Vagina (tissue), 2 donors: ENCODE results near the gene SCO1.

Experiments
- CTCF ChIP-seq, 3 experiments: fragments of 450-650 bp in 2 of 3; fragments of 200-600 bp in 1 of 3; sonication (generic) in 1 of 3; IDR thresholded peaks; one replicate each; pipeline ENCODE4 v1.5.1; 2017 to 2019; ENCODE audit warnings: antibody characterized with exemption in 3 of 3, mild to moderate bottlenecking in 2 of 3, moderate library complexity in 2 of 3
- POLR2A ChIP-seq, 2 donors: fragments of 450-650 bp; IDR thresholded peaks; one replicate each; pipeline ENCODE4 v1.6.1; 2017; ENCODE audit warnings: antibody characterized with exemption in 2 of 2, mild to moderate bottlenecking in 2 of 2, moderate library complexity in 2 of 2

GRCh38 chr17:10699856-10700255 lies 2.5 kb upstream of the SCO1 start:
- TF ChIP-seq CTCF (IDR thresholded peaks at IDR 0.05) (no peak), POLR2A (IDR thresholded peaks at IDR 0.05) (no peak)
